ENCODE results near the gene SHF.
A peak's percentile ranks its signal among the peaks of the same experiment; 100 is the strongest.

SHF gene

GRCh38 chr15:45179221-45179985 is 8.4 kb downstream of the SHF start:
- FAIRE-seq = no peak
- no peak for DNase-seq (ENCODE audit: insufficient read length)
- no peak for TF ChIP-seq POLR2AphosphoS5 (IDR thresholded peaks at IDR 0.05; ENCODE audit: low read depth, low read length)
- no peak for TF ChIP-seq TAF1 (IDR thresholded peaks at IDR 0.05; ENCODE audit: borderline replicate concordance, low read depth, low read length)
- no peak for TF ChIP-seq POLR2A (IDR thresholded peaks at IDR 0.05; ENCODE audit: low read depth, low read length)

GRCh38 chr15:45177285-45177684 is 10.5 kb downstream of the SHF start:
- TF ChIP-seq POLR2A (IDR thresholded peaks at IDR 0.05; ENCODE audit: low read depth, low read length) (no peak), TAF1 (IDR thresholded peaks at IDR 0.05; ENCODE audit: borderline replicate concordance, low read depth, low read length) (no peak), POLR2AphosphoS5 (IDR thresholded peaks at IDR 0.05; ENCODE audit: low read depth, low read length) (no peak)
- FAIRE-seq = no peak

GRCh38 chr15:45174577-45174976 is 13.2 kb downstream of the SHF start:
- TF ChIP-seq POLR2A (IDR thresholded peaks at IDR 0.05; ENCODE audit: low read depth, low read length) = no peak
- no peak for TF ChIP-seq TAF1 (IDR thresholded peaks at IDR 0.05; ENCODE audit: borderline replicate concordance, low read depth, low read length)
- no peak for TF ChIP-seq POLR2AphosphoS5 (IDR thresholded peaks at IDR 0.05; ENCODE audit: low read depth, low read length)
- DNase-seq (ENCODE audit: insufficient read length) (no peak), FAIRE-seq (no peak)

More at GRCh38 chr15:45177285-45177684, 10.5 kb downstream of the SHF start:
- DNase-seq (ENCODE audit: insufficient read length) = no peak

- DNase-seq (ENCODE audit: insufficient read length) = no peak
- TF ChIP-seq TAF1 (IDR thresholded peaks at IDR 0.05; ENCODE audit: borderline replicate concordance, low read depth, low read length) = no peak
- TF ChIP-seq POLR2AphosphoS5 (IDR thresholded peaks at IDR 0.05; ENCODE audit: low read depth, low read length) = no peak
- TF ChIP-seq POLR2A (IDR thresholded peaks at IDR 0.05; ENCODE audit: low read depth, low read length) = no peak
- no peak for FAIRE-seq
Measured at GRCh38 chr15:45174069-45174468, 13.7 kb downstream of the SHF start.

GRCh38 chr15:45171912-45172311 is 15.9 kb downstream of the SHF start:
- TF ChIP-seq POLR2A (IDR thresholded peaks at IDR 0.05; ENCODE audit: low read depth, low read length) (no peak), POLR2AphosphoS5 (IDR thresholded peaks at IDR 0.05; ENCODE audit: low read depth, low read length) (no peak), TAF1 (IDR thresholded peaks at IDR 0.05; ENCODE audit: borderline replicate concordance, low read depth, low read length) (no peak)
- DNase-seq (ENCODE audit: insufficient read length) (no peak), FAIRE-seq (no peak)

- FAIRE-seq (no peak), DNase-seq (ENCODE audit: insufficient read length) (no peak)
- TF ChIP-seq POLR2A (IDR thresholded peaks at IDR 0.05; ENCODE audit: low read depth, low read length) = no peak
- TF ChIP-seq POLR2AphosphoS5 (IDR thresholded peaks at IDR 0.05; ENCODE audit: low read depth, low read length) = no peak
- no peak for TF ChIP-seq TAF1 (IDR thresholded peaks at IDR 0.05; ENCODE audit: borderline replicate concordance, low read depth, low read length)
Measured at GRCh38 chr15:45169608-45170480, 17.9 kb downstream of the SHF start.

GRCh38 chr15:45168751-45169551 is 18.8 kb downstream of the SHF start:
- DNase-seq (ENCODE audit: insufficient read length) (no peak), FAIRE-seq (no peak)
- TF ChIP-seq POLR2AphosphoS5 (IDR thresholded peaks at IDR 0.05; ENCODE audit: low read depth, low read length) (no peak), TAF1 (IDR thresholded peaks at IDR 0.05; ENCODE audit: borderline replicate concordance, low read depth, low read length) (no peak), POLR2A (IDR thresholded peaks at IDR 0.05; ENCODE audit: low read depth, low read length) (no peak)

- TF ChIP-seq TAF1 (IDR thresholded peaks at IDR 0.05; ENCODE audit: borderline replicate concordance, low read depth, low read length) (no peak), POLR2AphosphoS5 (IDR thresholded peaks at IDR 0.05; ENCODE audit: low read depth, low read length) (no peak), POLR2A (IDR thresholded peaks at IDR 0.05; ENCODE audit: low read depth, low read length) (no peak)
- DNase-seq (ENCODE audit: insufficient read length) (no peak), FAIRE-seq (no peak)
Measured at GRCh38 chr15:45168286-45168685, 19.5 kb downstream of the SHF start.

- DNase-seq (ENCODE audit: insufficient read length) (no peak), FAIRE-seq (no peak)
- TF ChIP-seq POLR2A (IDR thresholded peaks at IDR 0.05; ENCODE audit: low read depth, low read length) (no peak), POLR2AphosphoS5 (IDR thresholded peaks at IDR 0.05; ENCODE audit: low read depth, low read length) (no peak), TAF1 (IDR thresholded peaks at IDR 0.05; ENCODE audit: borderline replicate concordance, low read depth, low read length) (no peak)
Measured at GRCh38 chr15:45167631-45168205, 20.0 kb downstream of the SHF start.

GRCh38 chr15:45166834-45167630 is 20.7 kb downstream of the SHF start:
- DNase-seq (ENCODE audit: insufficient read length) (peak; percentile 90), FAIRE-seq (peak; percentile 96)
- TF ChIP-seq POLR2A (IDR thresholded peaks at IDR 0.05; ENCODE audit: low read depth, low read length) (peak; percentile 71), POLR2AphosphoS5 (IDR thresholded peaks at IDR 0.05; ENCODE audit: low read depth, low read length) (no peak; the same call in 1 of the 2 replicates), TAF1 (IDR thresholded peaks at IDR 0.05; ENCODE audit: borderline replicate concordance, low read depth, low read length) (peak; percentile 31; the same call in 1 of the 2 replicates)

All from GM12892 (cell line).